CD4-positive, alpha-beta T cell (primary cell): ENCODE data around the gene FRMD5. TPM values are rescaled to one million over a fixed set of nuclear protein-coding genes. Genes with fewer than 3 reads are reported as not detected.

ENCODE experiments used
- ATAC-seq: fragments of 200-7000 bp; cut with Tn5 transposase; one replicate; pipeline ENCODE4 v1.10.0; 2022; ENCODE audit warnings: mild to moderate bottlenecking; ENCODE audit not compliant: poor library complexity
- CTCF ChIA-PET: fragments of 350-600 bp; sonication (Branson Sonifier 250); formaldehyde crosslinking; loops from one replicate; lab custom pipeline; 2021; ENCODE audit warnings: antibody characterized with exemption, inconsistent platforms; lab: Charles Lee
- POLR2A ChIA-PET: fragments of 350-600 bp; sonication (Branson Sonifier 250); formaldehyde crosslinking; loops from one replicate; lab custom pipeline; 2021; ENCODE audit warnings: antibody characterized with exemption, inconsistent platforms; lab: Charles Lee
- DNase-seq, 14 experiments: peaks; one replicate each; pipeline ENCODE4 v3.0.0-alpha.2; 2013 to 2020; ENCODE audit warnings: mixed read lengths in 2 of 14
- H3K27ac ChIP-seq, 2 donors: one replicate each; pipeline versions ENCODE4 v1.5.1 to v1.7.0; 2013; ENCODE audit warnings: low read length in 2 of 2, low read depth in 1 of 2, mild to moderate bottlenecking in 1 of 2
- H3K27me3 ChIP-seq, 2 experiments: 1 replicate in 1 of 2; 2 replicates in 1 of 2; pipeline versions ENCODE4 v1.6.1 to v1.7.0; 2013; ENCODE audit warnings: low read length in 2 of 2, control low read depth in 1 of 2, mild to moderate bottlenecking in 1 of 2, moderate library complexity in 1 of 2; ENCODE audit not compliant: insufficient read depth in 2 of 2, control insufficient read depth in 1 of 2
- H3K36me3 ChIP-seq: one replicate; pipeline ENCODE4 v1.6.1; 2013; ENCODE audit warnings: low read length, control low read depth; ENCODE audit not compliant: insufficient read depth
- H3K4me1 ChIP-seq: one replicate; pipeline ENCODE4 v1.6.1; 2013; ENCODE audit warnings: low read length, control low read depth; ENCODE audit not compliant: insufficient read depth
- H3K4me3 ChIP-seq: one replicate; pipeline ENCODE4 v1.5.1; 2013; ENCODE audit warnings: mild to moderate bottlenecking, low read length, moderate library complexity
- H3K9me3 ChIP-seq, 2 experiments: 1 replicate in 1 of 2; 2 replicates in 1 of 2; pipeline versions ENCODE4 v1.6.1 to v1.7.0; 2013; ENCODE audit warnings: low read length in 2 of 2, mild to moderate bottlenecking in 2 of 2, control low read depth in 1 of 2, moderate library complexity in 1 of 2; ENCODE audit not compliant: control insufficient read depth in 1 of 2, insufficient read depth in 1 of 2
- H3K27ac Mint-ChIP-seq: one replicate; pipeline ENCODE4 v1.8.0; 2020; ENCODE audit warnings: mixed read lengths
- H3K27me3 Mint-ChIP-seq: one replicate; pipeline ENCODE4 v1.8.0; 2021; ENCODE audit warnings: mixed read lengths
- H3K36me3 Mint-ChIP-seq: one replicate; pipeline ENCODE4 v1.8.0; 2021; ENCODE audit warnings: low read depth, mixed read lengths
- H3K4me1 Mint-ChIP-seq: one replicate; pipeline ENCODE4 v1.8.0; 2021; ENCODE audit warnings: low read depth, mixed read lengths
- H3K4me3 Mint-ChIP-seq: one replicate; pipeline ENCODE4 v1.8.0; 2020; ENCODE audit warnings: mild to moderate bottlenecking, mixed read lengths
- H3K9me3 Mint-ChIP-seq: one replicate; pipeline ENCODE4 v1.8.0; 2020; ENCODE audit warnings: mixed read lengths
- intact Hi-C, 2 experiments: fragments of 100-400 bp; cut with DNase I in 1 of 2; cut with micrococcal nuclease in 1 of 2; formaldehyde crosslinking; loops; one replicate each; pipeline versions ENCODE4 v1.15.1 to v1.9.0; 2023 to 2025; cut with DNase I, micrococcal nuclease
- total RNA-seq, 174 experiments: library from RNA in 2 of 174; stranded (reverse) in 2 of 174; gene quantifications; one replicate each; pipeline ENCODE4 v1.2.3 and lab custom pipeline; 2021 to 2026
- TF ChIP-seq, protein P1 (sequence below): fragments of 200-600 bp; IDR thresholded peaks from one replicate; pipeline ENCODE4 v1.8.0; 2022; ENCODE audit warnings: antibody characterized with exemption, mild to moderate bottlenecking

The FRMD5 gene
- total RNA-seq, 2 experiments from 2014 or later, result not detected

DNA sequence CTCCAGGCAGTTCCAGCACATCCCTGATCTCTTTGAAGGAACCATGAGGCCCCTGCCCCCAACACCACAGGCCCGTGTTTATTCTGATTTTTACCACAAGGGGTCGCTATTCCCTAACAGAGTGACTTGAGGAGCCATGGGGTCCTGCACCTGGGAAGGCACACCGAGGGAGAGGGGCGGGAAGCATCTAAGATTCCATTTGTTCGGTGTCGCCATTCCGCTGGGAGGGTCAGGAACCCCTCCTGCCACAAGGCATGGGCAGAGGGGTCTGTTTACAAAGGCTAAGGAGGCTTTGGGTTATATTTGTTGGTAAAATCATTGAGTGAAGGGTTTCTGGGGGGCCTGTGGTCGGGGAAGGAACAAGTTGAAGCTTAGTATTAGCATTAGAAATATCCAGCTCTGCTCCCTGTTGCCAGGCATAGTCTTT lies 291.2 kb downstream of the FRMD5 start:
- no peaks in the 10 kb centered on the region for H3K9me3 Mint-ChIP-seq
- ChIA-PET CTCF (interaction anchor here (0.9 to 1.3 kb wide), 2 partner anchors 159 to 162 kb away, joined by 3 read pairs; no protein-coding TSS in a partner anchor), POLR2A (no interaction called here)
- no peaks in the 10 kb centered on the region for H3K27me3 Mint-ChIP-seq
- Histone ChIP-seq H3K27me3 (no peaks in the 10 kb centered on the region), H3K36me3 (no peaks in the 10 kb centered on the region), H3K9me3 (no peaks in the 10 kb centered on the region), H3K4me1 (peaks cover 10% of the 10 kb centered on the region), H3K4me3 (no peak overlapping the region), H3K27ac (no peak overlapping the region)
- peak; percentile 12 to 69 (median 28) for DNase-seq
- H3K36me3 Mint-ChIP-seq, result no peaks in the 10 kb centered on the region
- TF ChIP-seq, protein P1, sequence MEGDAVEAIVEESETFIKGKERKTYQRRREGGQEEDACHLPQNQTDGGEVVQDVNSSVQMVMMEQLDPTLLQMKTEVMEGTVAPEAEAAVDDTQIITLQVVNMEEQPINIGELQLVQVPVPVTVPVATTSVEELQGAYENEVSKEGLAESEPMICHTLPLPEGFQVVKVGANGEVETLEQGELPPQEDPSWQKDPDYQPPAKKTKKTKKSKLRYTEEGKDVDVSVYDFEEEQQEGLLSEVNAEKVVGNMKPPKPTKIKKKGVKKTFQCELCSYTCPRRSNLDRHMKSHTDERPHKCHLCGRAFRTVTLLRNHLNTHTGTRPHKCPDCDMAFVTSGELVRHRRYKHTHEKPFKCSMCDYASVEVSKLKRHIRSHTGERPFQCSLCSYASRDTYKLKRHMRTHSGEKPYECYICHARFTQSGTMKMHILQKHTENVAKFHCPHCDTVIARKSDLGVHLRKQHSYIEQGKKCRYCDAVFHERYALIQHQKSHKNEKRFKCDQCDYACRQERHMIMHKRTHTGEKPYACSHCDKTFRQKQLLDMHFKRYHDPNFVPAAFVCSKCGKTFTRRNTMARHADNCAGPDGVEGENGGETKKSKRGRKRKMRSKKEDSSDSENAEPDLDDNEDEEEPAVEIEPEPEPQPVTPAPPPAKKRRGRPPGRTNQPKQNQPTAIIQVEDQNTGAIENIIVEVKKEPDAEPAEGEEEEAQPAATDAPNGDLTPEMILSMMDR, result peak; percentile 61
- H3K4me1 Mint-ChIP-seq, result peaks cover 4% of the 10 kb centered on the region
- ATAC-seq, result peak; percentile 61
- no peak overlapping the region for H3K4me3 Mint-ChIP-seq
- intact Hi-C loops, result loop anchor here (1.0 to 10.0 kb wide), 4 partner anchors 161 to 598 kb away; no protein-coding TSS in a partner anchor
- H3K27ac Mint-ChIP-seq, result no peak overlapping the region

DNA sequence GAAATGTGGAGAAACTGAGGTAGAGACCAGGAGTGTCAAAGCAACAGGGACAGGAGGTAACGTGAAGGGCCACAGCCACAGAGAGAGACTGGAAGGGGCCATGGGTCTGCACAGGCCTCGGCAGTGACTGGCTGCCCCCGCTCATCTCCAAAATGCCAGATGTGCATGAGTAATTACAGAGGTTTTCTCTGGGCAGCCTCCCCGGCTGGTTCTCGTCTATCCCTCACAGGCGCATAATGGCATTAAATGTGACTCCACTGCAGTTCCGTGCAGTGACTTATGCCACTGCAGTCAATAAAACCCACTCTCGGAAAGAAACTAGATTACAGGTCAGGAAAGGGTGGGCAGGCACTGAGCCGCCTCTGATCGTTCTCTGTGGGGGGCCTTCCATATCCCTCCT lies 293.6 kb downstream of the FRMD5 start:
- ChIA-PET CTCF (no interaction called here), POLR2A (no interaction called here)
- Histone ChIP-seq H3K27me3 (no peaks in the 10 kb centered on the region), H3K36me3 (no peaks in the 10 kb centered on the region), H3K4me1 (peaks cover 10% of the 10 kb centered on the region), H3K9me3 (no peaks in the 10 kb centered on the region), H3K27ac (no peak overlapping the region), H3K4me3 (no peak overlapping the region)
- Mint-ChIP-seq H3K27me3 (no peaks in the 10 kb centered on the region), H3K4me1 (peaks cover 4% of the 10 kb centered on the region), H3K4me3 (no peak overlapping the region), H3K27ac (no peak overlapping the region), H3K9me3 (no peaks in the 10 kb centered on the region), H3K36me3 (no peaks in the 10 kb centered on the region)
- TF ChIP-seq, protein P1, result no peak
- intact Hi-C loops, result loop anchor here (5.0 to 10.0 kb wide), 3 partner anchors 163 to 601 kb away; no protein-coding TSS in a partner anchor
- DNase-seq (no peak), ATAC-seq (no peak)

DNA sequence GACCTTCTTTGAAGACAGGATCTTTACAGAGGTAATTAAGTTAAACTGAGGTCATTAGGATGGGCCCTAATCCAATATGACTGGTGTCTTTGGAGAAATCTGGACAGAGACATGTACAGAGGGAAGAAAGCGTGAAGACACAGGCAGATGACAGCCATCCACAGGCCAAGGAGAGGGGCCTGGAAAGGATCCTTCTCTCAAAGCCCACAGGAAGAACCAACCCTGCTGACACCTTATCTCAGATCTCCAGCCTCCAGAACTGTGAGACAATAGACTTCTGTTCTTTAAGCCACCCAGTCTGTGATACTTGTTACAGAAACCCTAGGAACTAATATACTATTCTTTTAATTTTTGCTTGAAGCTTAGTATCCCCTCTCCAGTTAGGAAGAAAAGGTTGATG lies 294.1 kb downstream of the FRMD5 start:
- Mint-ChIP-seq H3K36me3 (no peaks in the 10 kb centered on the region), H3K4me1 (peaks cover 4% of the 10 kb centered on the region), H3K9me3 (no peaks in the 10 kb centered on the region), H3K27me3 (no peaks in the 10 kb centered on the region), H3K27ac (no peak overlapping the region), H3K4me3 (no peak overlapping the region)
- Histone ChIP-seq H3K36me3 (no peaks in the 10 kb centered on the region), H3K27me3 (no peaks in the 10 kb centered on the region), H3K4me3 (no peak overlapping the region), H3K9me3 (no peaks in the 10 kb centered on the region), H3K4me1 (peaks cover 10% of the 10 kb centered on the region), H3K27ac (no peak overlapping the region)
- POLR2A ChIA-PET, result no interaction called here
- DNase-seq, result no peak
- TF ChIP-seq, protein P1, result no peak
- CTCF ChIA-PET, result no interaction called here
- intact Hi-C loops, result loop anchor here (5.0 to 10.0 kb wide), 3 partner anchors 164 to 601 kb away; no protein-coding TSS in a partner anchor
- ATAC-seq, result no peak
